B cell (primary cell): Measurements from ENCODE around the gene POU2AF1. TPM values are rescaled to one million over a fixed set of nuclear protein-coding genes. Genes with fewer than 3 reads are reported as not detected.
A peak's percentile ranks its signal among the peaks of the same experiment; 100 is the strongest.

Source experiments
- ATAC-seq: fragments of 200-7000 bp; cut with Tn5 transposase; one replicate; pipeline ENCODE4 v1.10.0; 2021; ENCODE audit warnings: low read depth, mild to moderate bottlenecking, moderate number of reproducible peaks, moderate library complexity
- CTCF ChIA-PET: fragments of 350-600 bp; sonication (Branson Sonifier 250); formaldehyde crosslinking; loops from one replicate; lab custom pipeline; 2021; ENCODE audit warnings: antibody characterized with exemption, inconsistent platforms; lab: Charles Lee
- POLR2A ChIA-PET: fragments of 350-600 bp; sonication (Branson Sonifier 250); formaldehyde crosslinking; loops from one replicate; lab custom pipeline; 2021; ENCODE audit warnings: antibody characterized with exemption; lab: Charles Lee
- DNase-seq: peaks from one replicate; pipeline ENCODE4 v3.0.0; 2013
- H2AFZ ChIP-seq: 2 replicates; pipeline ENCODE4 v1.6.1; 2012; ENCODE audit warnings: mild to moderate bottlenecking, low read depth, low read length; ENCODE audit not compliant: insufficient read depth, poor library complexity, severe bottlenecking
- H3K27ac ChIP-seq, 2 donors: 1 replicate in 1 of 2; 2 replicates in 1 of 2; pipeline ENCODE4 v1.5.1; 2012 to 2013; ENCODE audit warnings: low read length in 2 of 2, mild to moderate bottlenecking in 2 of 2, moderate library complexity in 1 of 2
- H3K27me3 ChIP-seq, 4 experiments: fragments of 200-600 bp in 1 of 4; sonication (generic) in 1 of 4; replicated peaks in 1 of 4; 1 replicate in 2 of 4; 2 replicates in 2 of 4; pipeline versions ENCODE4 v1.6.1 to v1.7.0; 2013 to 2016; ENCODE audit warnings: low read length in 3 of 4, mild to moderate bottlenecking in 2 of 4, mixed read lengths in 1 of 4, moderate library complexity in 1 of 4; ENCODE audit not compliant: insufficient read depth in 4 of 4, control insufficient read depth in 3 of 4; ENCODE audit errors: control extremely low read depth in 1 of 4
- H3K36me3 ChIP-seq, 2 experiments: replicated peaks in 1 of 2; 1 replicate in 1 of 2; 2 replicates in 1 of 2; pipeline versions ENCODE4 v1.6.1 to v1.7.1; 2013; ENCODE audit warnings: low read length in 1 of 2; ENCODE audit not compliant: insufficient read depth in 2 of 2, control insufficient read depth in 1 of 2; ENCODE audit errors: control extremely low read depth in 1 of 2, extremely low read depth in 1 of 2
- H3K4me1 ChIP-seq, 2 donors: fragments of 200-600 bp in 1 of 2; sonication (generic) in 1 of 2; 1 replicate in 1 of 2; 2 replicates in 1 of 2; pipeline versions ENCODE4 v1.5.1 to v1.6.1; 2013 to 2017; ENCODE audit warnings: low read length in 2 of 2; ENCODE audit not compliant: control insufficient read depth in 2 of 2, insufficient read depth in 2 of 2
- H3K4me2 ChIP-seq: replicated peaks from 2 replicates; pipeline ENCODE3; 2012; ENCODE audit warnings: mild to moderate bottlenecking, low read depth, low read length; ENCODE audit not compliant: poor library complexity, severe bottlenecking
- H3K4me3 ChIP-seq, 5 experiments: fragments of 200-600 bp in 1 of 5; sonication (generic) in 1 of 5; 1 replicate in 3 of 5; 2 replicates in 2 of 5; pipeline versions ENCODE4 v1.5.1 to v1.7.0; 2011 to 2016; ENCODE audit warnings: low read length in 4 of 5, mild to moderate bottlenecking in 4 of 5, low read depth in 2 of 5, control low read depth in 1 of 5, moderate library complexity in 1 of 5; ENCODE audit not compliant: insufficient read depth in 1 of 5; ENCODE audit errors: control extremely low read depth in 1 of 5, extremely low read depth in 1 of 5
- H3K79me2 ChIP-seq: fragments of 200-600 bp; sonication (generic); one replicate; pipeline ENCODE4 v1.6.0; 2016; ENCODE audit warnings: low read length; ENCODE audit not compliant: control insufficient read depth, insufficient read depth
- H3K9ac ChIP-seq: fragments of 200-600 bp; sonication (generic); 2 replicates; pipeline ENCODE4 v1.6.1; 2017; ENCODE audit warnings: mild to moderate bottlenecking, low read length, moderate library complexity
- H3K9me3 ChIP-seq, 3 donors: one replicate each; pipeline versions ENCODE4 v1.6.1 to v1.7.1; 2013; ENCODE audit warnings: low read length in 2 of 3; ENCODE audit not compliant: control insufficient read depth in 2 of 3, insufficient read depth in 1 of 3; ENCODE audit errors: control extremely low read depth in 1 of 3
- H4K20me1 ChIP-seq: 2 replicates; pipeline ENCODE4 v1.6.0; 2012; ENCODE audit warnings: mild to moderate bottlenecking, low read length; ENCODE audit not compliant: insufficient read depth, control insufficient read depth, poor library complexity, severe bottlenecking
- H3K27ac Mint-ChIP-seq: one replicate; pipeline ENCODE4 v1.8.0; 2021; ENCODE audit warnings: mixed read lengths
- H3K27me3 Mint-ChIP-seq: one replicate; pipeline ENCODE4 v1.8.0; 2021; ENCODE audit warnings: mixed read lengths
- H3K4me1 Mint-ChIP-seq: one replicate; pipeline ENCODE4 v1.8.0; 2021; ENCODE audit warnings: mixed read lengths
- H3K4me3 Mint-ChIP-seq: one replicate; pipeline ENCODE4 v1.8.0; 2021; ENCODE audit warnings: mixed read lengths
- H3K9me3 Mint-ChIP-seq: one replicate; pipeline ENCODE4 v1.8.0; 2022; ENCODE audit warnings: mixed read lengths; ENCODE audit not compliant: insufficient read depth
- CTCF ChIP-seq: fragments of 200-600 bp; IDR thresholded peaks from one replicate; pipeline ENCODE4 v1.8.0; 2022; ENCODE audit warnings: antibody characterized with exemption, mild to moderate bottlenecking
- EZH2 ChIP-seq: IDR thresholded peaks from 2 replicates; pipeline ENCODE4 v1.6.1; 2012; ENCODE audit warnings: borderline replicate concordance, low read depth, mild to moderate bottlenecking, moderate library complexity, low read length; ENCODE audit not compliant: insufficient read depth, poor library complexity, severe bottlenecking
- WGBS: methylation state at CpG from one replicate; pipeline ENCODE4 v1.1.5; 2013; ENCODE audit warnings: missing lambda C conversion rate; ENCODE audit not compliant: insufficient coverage; 5-methylcytosine and 5-hydroxymethylcytosine counted together
- intact Hi-C: fragments of 100-400 bp; cut with micrococcal nuclease; formaldehyde crosslinking; loops from one replicate; pipeline ENCODE4 v1.10.0; 2022
- polyA plus RNA-seq: library from polyadenylated mRNA; depleted of rRNA; stranded (reverse); fragments of >200 nt; gene quantifications from 2 replicates; pipeline ENCODE4 v1.2.3, GENCODE V29; 2012
- total RNA-seq, 2 donors: library from RNA; stranded (reverse); fragments of 120-200 nt in 1 of 2; gene quantifications; 1 replicate in 1 of 2; 2 replicates in 1 of 2; pipeline versions ENCODE4 v1.2.3 to v1.2.4, GENCODE V29; 2013 to 2022

The POU2AF1 gene
- total and polyA plus RNA-seq, 2 donors (not counting 1 experiment from before 2014, with no cell fraction given) = 308 to 407 TPM

GRCh38 chr11:111344032-111344431 lies 35.0 kb downstream of the POU2AF1 start:
- intact Hi-C loops = no loop called here
- Histone ChIP-seq H3K27ac (no peak overlapping the region), H3K27me3 (no peaks in the 10 kb centered on the region), H3K36me3 (no peaks in the 10 kb centered on the region), H3K4me2 (no peak overlapping the region), H2AFZ (no peak overlapping the region), H3K9me3 (peaks cover 0 to 5% (median 1%) of the 10 kb centered on the region in 3 donors), H3K9ac (no peak overlapping the region), H3K4me1 (no peaks in the 10 kb centered on the region), H4K20me1 (no peaks in the 10 kb centered on the region), H3K4me3 (no peak overlapping the region), H3K79me2 (no peaks in the 10 kb centered on the region)
- POLR2A ChIA-PET = interaction anchor here (0.9 kb wide), 1 partner anchor 18 kb away, joined by 3 read pairs; no protein-coding TSS in a partner anchor
- H3K4me1 Mint-ChIP-seq = peaks cover 38% of the 10 kb centered on the region
- CTCF ChIA-PET = interaction anchor here (1.0 to 2.2 kb wide), 3 partner anchors 61 to 83 kb away, joined by 3 to 6 read pairs (median 4); no protein-coding TSS in a partner anchor
- peaks cover 3% of the 10 kb centered on the region for H3K9me3 Mint-ChIP-seq
- 100% methylated on average over 3 of the region's 3 CpGs for WGBS
- no peak for DNase-seq
- H3K27me3 Mint-ChIP-seq = no peaks in the 10 kb centered on the region
- H3K27ac Mint-ChIP-seq = peak overlapping the region; percentile 56
- no peak for TF ChIP-seq EZH2
- no peak for TF ChIP-seq CTCF
- ATAC-seq = no peak
- H3K4me3 Mint-ChIP-seq = no peak overlapping the region

GRCh38 chr11:111342329-111342728 lies 36.7 kb downstream of the POU2AF1 start:
- Histone ChIP-seq H3K4me1 (no peaks in the 10 kb centered on the region), H3K9ac (no peak overlapping the region), H3K4me2 (no peak overlapping the region), H2AFZ (no peak overlapping the region), H3K79me2 (no peaks in the 10 kb centered on the region), H3K36me3 (no peaks in the 10 kb centered on the region), H4K20me1 (no peaks in the 10 kb centered on the region), H3K27ac (no peak overlapping the region), H3K4me3 (no peak overlapping the region), H3K27me3 (no peaks in the 10 kb centered on the region), H3K9me3 (peaks cover 0 to 5% (median 1%) of the 10 kb centered on the region in 3 donors)
- no peak for ATAC-seq
- TF ChIP-seq EZH2 (no peak), CTCF (no peak)
- no peak overlapping the region for H3K27ac Mint-ChIP-seq
- H3K4me3 Mint-ChIP-seq = no peak overlapping the region
- intact Hi-C loops = no loop called here
- H3K4me1 Mint-ChIP-seq = peaks cover 29% of the 10 kb centered on the region
- POLR2A ChIA-PET = no interaction called here
- WGBS = no CpG with 5 or more reads among the region's 3 CpGs
- no peak for DNase-seq
- peaks cover 3% of the 10 kb centered on the region for H3K9me3 Mint-ChIP-seq
- H3K27me3 Mint-ChIP-seq = no peaks in the 10 kb centered on the region
- CTCF ChIA-PET = interaction anchor here (1.0 to 2.2 kb wide), 7 partner anchors 8 to 105 kb away, joined by 3 to 6 read pairs (median 4); no protein-coding TSS in a partner anchor
